K562 (cell line): ENCODE results near the gene SPINK4.

Experiments used
- CBFA2T3 ChIP-seq: fragments of 450-650 bp; IDR thresholded peaks from 2 replicates; pipeline ENCODE4 v1.6.1; 2017
- CTCF ChIP-seq, 3 experiments: IDR thresholded peaks in 2 of 3; conservative IDR thresholded peaks in 1 of 3; 2 replicates each; pipeline ENCODE4 v1.5.1; 2011 to 2012; ENCODE audit warnings: low read length in 3 of 3, mild to moderate bottlenecking in 3 of 3, control low read depth in 2 of 3, improper control_type of control experiment in 1 of 3, inconsistent platforms in 1 of 3, low read depth in 1 of 3, mixed read lengths in 1 of 3, moderate library complexity in 1 of 3; ENCODE audit not compliant: insufficient read depth in 2 of 3
- E2F4 ChIP-seq: sonication (generic); formaldehyde crosslinking; IDR thresholded peaks from 2 replicates; pipeline ENCODE4 v1.8.0; 2022; ENCODE audit warnings: mild to moderate bottlenecking, low read depth, missing genetic modification reagents
- FOS ChIP-seq: IDR thresholded peaks from 3 replicates; pipeline ENCODE4 v1.6.1; 2011; ENCODE audit not compliant: insufficient read length; ENCODE audit errors: extremely low read depth
- MAFK ChIP-seq: IDR thresholded peaks from 2 replicates; pipeline ENCODE4 v1.6.1; 2011; ENCODE audit warnings: low read length, improper control_type of control experiment
- POLR2A ChIP-seq: fragments of 450-650 bp; conservative IDR thresholded peaks from 2 replicates; pipeline ENCODE4 v1.6.1; 2016
- RBM17 ChIP-seq: fragments of 200-400 bp; formaldehyde crosslinking; IDR thresholded peaks from 2 replicates; pipeline ENCODE4 v1.6.1; 2017; ENCODE audit warnings: low read depth, mild to moderate bottlenecking, low read length, borderline replicate concordance
- YY1 ChIP-seq, 3 experiments: IDR thresholded peaks; 2 replicates each; pipeline ENCODE4 v1.6.1; 2011; ENCODE audit warnings: low read length in 2 of 3, mild to moderate bottlenecking in 2 of 3, moderate library complexity in 2 of 3, borderline replicate concordance in 1 of 3, control low read depth in 1 of 3, low read depth in 1 of 3; ENCODE audit not compliant: insufficient read depth in 3 of 3, insufficient replicate concordance in 2 of 3, control insufficient read depth in 1 of 3, insufficient read length in 1 of 3; ENCODE audit errors: extremely low read depth in 1 of 3
- ZFPM2 ChIP-seq: fragments of 250-450 bp; sonication (Bioruptor Pico); IDR thresholded peaks from 2 replicates; pipeline ENCODE4 v1.5.1; 2022; ENCODE audit warnings: mild to moderate bottlenecking
- ZHX1 ChIP-seq: fragments of 150-350 bp; conservative IDR thresholded peaks from 2 replicates; pipeline ENCODE4 v1.6.1; 2014; ENCODE audit warnings: low read length
- ZNF217 ChIP-seq: sonication (generic); formaldehyde crosslinking; IDR thresholded peaks from 2 replicates; pipeline ENCODE4 v1.8.0; 2022; ENCODE audit warnings: mild to moderate bottlenecking, missing genetic modification reagents
- ZNF407 ChIP-seq: fragments of 450-650 bp; IDR thresholded peaks from 2 replicates; pipeline ENCODE4 v1.6.1; 2016; ENCODE audit warnings: low read depth
- ZSCAN29 ChIP-seq: fragments of 450-650 bp; IDR thresholded peaks from 2 replicates; pipeline ENCODE4 v1.6.1; 2017
- ZZZ3 ChIP-seq: fragments of 450-650 bp; IDR thresholded peaks from 2 replicates; pipeline ENCODE4 v1.6.1; 2016; ENCODE audit warnings: antibody characterized with exemption, mild to moderate bottlenecking, moderate library complexity

- TF ChIP-seq ZZZ3, result no peak
- no peak for TF ChIP-seq CBFA2T3
- TF ChIP-seq POLR2A, result no peak
- no peak for TF ChIP-seq CTCF (IDR thresholded peaks at IDR 0.05 in 2 of 3, conservative IDR thresholded peaks at IDR 0.05 in 1 of 3; ENCODE audit: insufficient read depth in 2 of 3, low read depth in 1 of 3, low read length in 3 of 3)
- no peak for TF ChIP-seq MAFK
- TF ChIP-seq FOS, result no peak
- no peak for TF ChIP-seq ZFPM2 (CRISPR knock-in tag)
- no peak for TF ChIP-seq ZSCAN29
- TF ChIP-seq RBM17, result no peak
- no peak for TF ChIP-seq ZNF407
- TF ChIP-seq YY1 (IDR thresholded peaks at IDR 0.05; ENCODE audit: borderline replicate concordance in 1 of 3, control insufficient read depth in 1 of 3, extremely low read depth in 1 of 3, insufficient read depth in 3 of 3, insufficient read length in 1 of 3, insufficient replicate concordance in 2 of 3, low read depth in 1 of 3, low read length in 2 of 3), result no peak
- TF ChIP-seq ZNF217 (CRISPR knock-in tag), result no peak
- no peak for TF ChIP-seq ZHX1
- TF ChIP-seq E2F4 (CRISPR knock-in tag), result no peak
Measured at GRCh38 chr9:33230756-33231622, 9.0 kb upstream of the SPINK4 start.
